Measurements from ENCODE around the gene PPP2R5E. TPM values are rescaled to one million over a fixed set of nuclear protein-coding genes. Genes with fewer than 3 reads are reported as not detected.

PPP2R5E gene
- total and polyA plus RNA-seq, 8 donors = 7.2 to 32.9 (median 14.2) TPM

Small RNA genes lying within 50 kb of the gene (small RNA-seq; reads per million reads assigned to genes)
- 0 reads per million in 4 donors for gene RF00601

Other genes with a start within 250 kb of the PPP2R5E start
- not detected for gene GPHB5, start 224.4 kb downstream of the PPP2R5E start, total RNA-seq
- not detected for gene GPHB5, start 224.4 kb downstream of the PPP2R5E start, polyA plus RNA-seq
- 10 to 100 TPM in 1 of 5 donors, 1 to 10 TPM in 2, under 1 TPM in 2; 0.29 to 15.4 (median 2.3) TPM for gene WDR89, start 98.5 kb upstream of the PPP2R5E start, total RNA-seq
- gene WDR89, start 98.5 kb upstream of the PPP2R5E start, polyA plus RNA-seq = 1 to 10 TPM; 4.1 to 5.5 (median 4.2) TPM
- 10 to 100 TPM; 13.2 to 37.7 (median 23.5) TPM for gene SGPP1, start 184.7 kb upstream of the PPP2R5E start, total RNA-seq
- gene SGPP1, start 184.7 kb upstream of the PPP2R5E start, polyA plus RNA-seq = 1 to 10 TPM; 2.7 to 5.6 (median 3.2) TPM